DND-41 (cell line): ENCODE results near the gene SLC28A3.
"Not testable (repeated sequence)": the region's sequence is repeated elsewhere in the genome, so short reads cannot be mapped to it uniquely, and the experiment has no call there.

Source experiments
- CTCF ChIP-seq: IDR thresholded peaks from 2 replicates; pipeline ENCODE4 v1.5.1; 2012; ENCODE audit warnings: borderline replicate concordance, low read length, moderate library complexity, mild to moderate bottlenecking; ENCODE audit not compliant: poor library complexity, severe bottlenecking; ENCODE audit errors: extremely low read depth
- EZH2 ChIP-seq: IDR thresholded peaks from 3 replicates; pipeline ENCODE4 v1.6.1; 2012; ENCODE audit warnings: borderline replicate concordance, low read depth, mild to moderate bottlenecking, moderate library complexity, low read length, inconsistent platforms; ENCODE audit not compliant: severe bottlenecking

- TF ChIP-seq CTCF, EZH2: not testable (repeated sequence)
Observed at GRCh38 chr9:84364894-84365490, 24.4 kb upstream of the SLC28A3 start.
